Mucosa of gallbladder (tissue), 1 donor: ENCODE results near the gene KCNC4. TPM values are rescaled to one million over a fixed set of nuclear protein-coding genes. Genes with fewer than 3 reads are reported as not detected.

Experiments used
- DNase-seq: peaks from one replicate; pipeline ENCODE4 v3.0.0-alpha.2; 2020; ENCODE audit warnings: low spot score
- total RNA-seq: library from RNA; stranded (reverse); gene quantifications from one replicate; pipeline ENCODE4 v1.2.1, GENCODE V29; 2021
- donor health status: DM: no; HTN: no; CAD: no.

The KCNC4 gene
- total RNA-seq, 1 donor from 2014 or later = 25.5 TPM

- no peak for DNase-seq
Observed at GRCh38 chr1:110230381-110231199, 20.5 kb downstream of the KCNC4 start.

GRCh38 chr1:110233861-110234260 is 23.7 kb downstream of the KCNC4 start:
- no peak for DNase-seq

GRCh38 chr1:110234691-110235090 is 24.6 kb downstream of the KCNC4 start:
- DNase-seq = no peak

- peak; percentile 71 for DNase-seq
Observed at GRCh38 chr1:110235181-110235833, 25.2 kb downstream of the KCNC4 start.

- peak; percentile 51 for DNase-seq
Observed at GRCh38 chr1:110235834-110236682, 25.9 kb downstream of the KCNC4 start.

GRCh38 chr1:110237386-110238152 is 27.5 kb downstream of the KCNC4 start:
- DNase-seq = no peak

- no peak for DNase-seq
Observed at GRCh38 chr1:110239441-110240430, 29.6 kb downstream of the KCNC4 start.

GRCh38 chr1:110240476-110241210 is 30.5 kb downstream of the KCNC4 start:
- no peak for DNase-seq

GRCh38 chr1:110241516-110241915 is 31.4 kb downstream of the KCNC4 start:
- DNase-seq = no peak

GRCh38 chr1:110242062-110242461 is 31.9 kb downstream of the KCNC4 start:
- no peak for DNase-seq

- peak; percentile 79 for DNase-seq
Observed at GRCh38 chr1:110242731-110243130, 32.6 kb downstream of the KCNC4 start.

- no peak for DNase-seq
Observed at GRCh38 chr1:110243146-110243545, 33.0 kb downstream of the KCNC4 start.

- DNase-seq = no peak
Observed at GRCh38 chr1:110243574-110243973, 33.5 kb downstream of the KCNC4 start.

- no peak for DNase-seq
Observed at GRCh38 chr1:110245876-110246620, 35.9 kb downstream of the KCNC4 start.

GRCh38 chr1:110248746-110249145 is 38.6 kb downstream of the KCNC4 start:
- DNase-seq = no peak

- DNase-seq = no peak
Observed at GRCh38 chr1:110249256-110249655, 39.1 kb downstream of the KCNC4 start.

- DNase-seq = no peak
Observed at GRCh38 chr1:110250008-110250407, 39.9 kb downstream of the KCNC4 start.

- DNase-seq = no peak
Observed at GRCh38 chr1:110250749-110251148, 40.6 kb downstream of the KCNC4 start.

GRCh38 chr1:110253213-110253612 is 43.1 kb downstream of the KCNC4 start:
- no peak for DNase-seq
